Lung (tissue), 12 donors: ENCODE results near the gene BPIFA3. TPM values are rescaled to one million over a fixed set of nuclear protein-coding genes. Genes with fewer than 3 reads are reported as not detected.
"Not testable (repeated sequence)": the region's sequence is repeated elsewhere in the genome, so short reads cannot be mapped to it uniquely, and the experiment has no call there.

Experiments
- ATAC-seq: fragments of 200-7000 bp; cut with Tn5 transposase; one replicate; pipeline ENCODE4 v1.9.1; 2020; ENCODE audit warnings: moderate number of reproducible peaks; ENCODE audit not compliant: insufficient read depth, low FRiP score
- DNase-seq, 3 donors: peaks; one replicate each; pipeline ENCODE4 v3.0.0-alpha.2; 2013 to 2017
- H3K27ac ChIP-seq, 2 donors: one replicate each; pipeline ENCODE4 v1.5.1; 2013; ENCODE audit warnings: mild to moderate bottlenecking in 2 of 2, moderate library complexity in 2 of 2, control low read depth in 1 of 2, inconsistent platforms in 1 of 2, low read depth in 1 of 2, low read length in 1 of 2
- H3K27me3 ChIP-seq, 3 donors: one replicate each; pipeline ENCODE4 v1.5.1; 2013; ENCODE audit warnings: low read length in 2 of 3; ENCODE audit not compliant: control insufficient read depth in 3 of 3, insufficient read depth in 3 of 3
- H3K36me3 ChIP-seq, 4 donors: one replicate each; pipeline ENCODE4 v1.5.1; 2013; ENCODE audit warnings: low read length in 4 of 4, mild to moderate bottlenecking in 1 of 4, moderate library complexity in 1 of 4; ENCODE audit not compliant: control insufficient read depth in 4 of 4, insufficient read depth in 4 of 4
- H3K4me1 ChIP-seq, 5 donors: one replicate each; pipeline ENCODE4 v1.5.1; 2013; ENCODE audit warnings: low read length in 5 of 5, mild to moderate bottlenecking in 2 of 5, moderate library complexity in 1 of 5; ENCODE audit not compliant: control insufficient read depth in 5 of 5, insufficient read depth in 5 of 5
- H3K4me3 ChIP-seq: one replicate; pipeline ENCODE4 v1.5.1; 2013; ENCODE audit warnings: mild to moderate bottlenecking, control low read depth, moderate library complexity
- H3K9ac ChIP-seq, 2 donors: one replicate each; pipeline ENCODE4 v1.5.1; 2013; ENCODE audit warnings: low read length in 2 of 2, control low read depth in 1 of 2; ENCODE audit not compliant: insufficient read depth in 1 of 2
- H3K9me3 ChIP-seq, 4 donors: one replicate each; pipeline ENCODE4 v1.5.1; 2013; ENCODE audit warnings: low read length in 3 of 4, mild to moderate bottlenecking in 1 of 4, moderate library complexity in 1 of 4; ENCODE audit not compliant: control insufficient read depth in 4 of 4, insufficient read depth in 3 of 4
- WGBS, 2 donors: extraction: QIAGEN DNeasy Blood & Tissue Kit; methylation state at CpG; one replicate each; pipeline ENCODE4 v1.1.7; 2013; 5-methylcytosine and 5-hydroxymethylcytosine counted together
- polyA plus RNA-seq, 2 donors: library from polyadenylated mRNA; stranded (reverse); fragments of 200-250 nt; gene quantifications; one replicate each; pipeline ENCODE4 v1.2.1, GENCODE V29; 2013
- total RNA-seq, 2 donors: library from RNA; depleted of rRNA in 1 of 2; stranded (reverse); fragments of >200 nt in 1 of 2; gene quantifications; one replicate each; pipeline ENCODE4 v1.2.1, GENCODE V29; 2014 to 2021
- TF ChIP-seq, protein P1 (sequence below): IDR thresholded peaks from 2 replicates; pipeline ENCODE4 v1.5.1; 2012; ENCODE audit warnings: mild to moderate bottlenecking; ENCODE audit errors: control extremely low read depth, extremely low read depth
- donor health status: control.
- donor health status: control.
- donor health status: Bipolar disorder and iron deficiency.
- donor health status: healthy.
- donor health status: DM: yes; HTN: yes; CAD: no.

Gene BPIFA3
- total and polyA plus RNA-seq, 4 donors: not detected

- H3K36me3 ChIP-seq: no peaks in the 10 kb centered on the region
- TF ChIP-seq, protein P1, sequence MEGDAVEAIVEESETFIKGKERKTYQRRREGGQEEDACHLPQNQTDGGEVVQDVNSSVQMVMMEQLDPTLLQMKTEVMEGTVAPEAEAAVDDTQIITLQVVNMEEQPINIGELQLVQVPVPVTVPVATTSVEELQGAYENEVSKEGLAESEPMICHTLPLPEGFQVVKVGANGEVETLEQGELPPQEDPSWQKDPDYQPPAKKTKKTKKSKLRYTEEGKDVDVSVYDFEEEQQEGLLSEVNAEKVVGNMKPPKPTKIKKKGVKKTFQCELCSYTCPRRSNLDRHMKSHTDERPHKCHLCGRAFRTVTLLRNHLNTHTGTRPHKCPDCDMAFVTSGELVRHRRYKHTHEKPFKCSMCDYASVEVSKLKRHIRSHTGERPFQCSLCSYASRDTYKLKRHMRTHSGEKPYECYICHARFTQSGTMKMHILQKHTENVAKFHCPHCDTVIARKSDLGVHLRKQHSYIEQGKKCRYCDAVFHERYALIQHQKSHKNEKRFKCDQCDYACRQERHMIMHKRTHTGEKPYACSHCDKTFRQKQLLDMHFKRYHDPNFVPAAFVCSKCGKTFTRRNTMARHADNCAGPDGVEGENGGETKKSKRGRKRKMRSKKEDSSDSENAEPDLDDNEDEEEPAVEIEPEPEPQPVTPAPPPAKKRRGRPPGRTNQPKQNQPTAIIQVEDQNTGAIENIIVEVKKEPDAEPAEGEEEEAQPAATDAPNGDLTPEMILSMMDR: no peak
- H3K27me3 ChIP-seq: no peaks in the 10 kb centered on the region
- peaks cover 0 to 5% (median 1%) of the 10 kb centered on the region in 4 donors for H3K9me3 ChIP-seq
- ATAC-seq (peak; percentile 54), DNase-seq (no peak)
- H3K27ac ChIP-seq: no peak overlapping the region
- no peak overlapping the region for H3K4me3 ChIP-seq
- H3K9ac ChIP-seq: no peak overlapping the region
- no peaks in the 10 kb centered on the region for H3K4me1 ChIP-seq
- WGBS, 2 donors: 52 to 73% methylated on average over 6 of the region's 6 CpGs
Measured at GRCh38 chr20:33178726-33179125, 38.4 kb upstream of the BPIFA3 start.

- WGBS, 2 donors: 89 to 95% methylated on average over 5 of the region's 5 CpGs
- DNase-seq (no peak), ATAC-seq (no peak)
- Histone ChIP-seq H3K27ac (no peak overlapping the region), H3K4me3 (no peak overlapping the region), H3K36me3 (no peaks in the 10 kb centered on the region), H3K9me3 (peaks cover 0 to 5% (median 1%) of the 10 kb centered on the region in 4 donors), H3K9ac (no peak overlapping the region), H3K27me3 (no peaks in the 10 kb centered on the region), H3K4me1 (no peaks in the 10 kb centered on the region)
- TF ChIP-seq, protein P1: no peak
Measured at GRCh38 chr20:33180169-33180568, 37.0 kb upstream of the BPIFA3 start.

DNA sequence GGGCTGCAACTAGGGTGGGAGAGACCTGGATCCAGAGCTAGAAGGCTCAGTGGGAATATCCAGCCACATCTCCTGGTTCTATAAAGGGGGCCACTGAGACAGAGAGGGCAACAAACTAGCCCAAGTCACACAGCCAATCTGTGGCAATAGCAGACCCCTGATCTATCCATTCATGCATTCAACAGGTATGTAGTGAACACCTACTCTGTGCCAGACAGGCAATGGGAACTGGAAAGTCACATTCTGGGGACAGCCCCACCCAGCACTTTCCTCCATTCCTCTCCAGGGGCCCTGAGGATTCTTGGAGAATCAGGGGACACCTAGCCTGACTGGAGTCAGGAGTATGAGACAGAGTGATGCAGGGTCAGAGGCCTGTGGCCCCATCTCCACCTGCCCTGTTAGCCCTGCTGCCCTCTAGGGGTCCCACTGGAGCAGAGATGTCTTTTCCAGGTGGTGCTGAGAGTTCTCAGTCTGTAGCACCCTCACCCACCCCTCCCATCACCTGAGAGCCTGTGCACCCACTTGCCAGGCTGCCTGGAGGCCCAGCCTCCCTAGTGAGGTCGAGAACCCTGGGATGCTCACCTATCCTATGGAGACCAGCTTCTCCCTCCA lies 35.6 kb upstream of the BPIFA3 start:
- Histone ChIP-seq H3K9me3 (peaks cover 0 to 5% (median 1%) of the 10 kb centered on the region in 4 donors), H3K4me1 (no peaks in the 10 kb centered on the region), H3K27ac (no peak overlapping the region), H3K4me3 (no peak overlapping the region), H3K27me3 (no peaks in the 10 kb centered on the region), H3K9ac (no peak overlapping the region), H3K36me3 (no peaks in the 10 kb centered on the region)
- WGBS, 2 donors: 73 to 100% methylated on average over 1 of the region's 1 CpG
- TF ChIP-seq, protein P1: no peak
- ATAC-seq (no peak), DNase-seq (no peak)

DNA sequence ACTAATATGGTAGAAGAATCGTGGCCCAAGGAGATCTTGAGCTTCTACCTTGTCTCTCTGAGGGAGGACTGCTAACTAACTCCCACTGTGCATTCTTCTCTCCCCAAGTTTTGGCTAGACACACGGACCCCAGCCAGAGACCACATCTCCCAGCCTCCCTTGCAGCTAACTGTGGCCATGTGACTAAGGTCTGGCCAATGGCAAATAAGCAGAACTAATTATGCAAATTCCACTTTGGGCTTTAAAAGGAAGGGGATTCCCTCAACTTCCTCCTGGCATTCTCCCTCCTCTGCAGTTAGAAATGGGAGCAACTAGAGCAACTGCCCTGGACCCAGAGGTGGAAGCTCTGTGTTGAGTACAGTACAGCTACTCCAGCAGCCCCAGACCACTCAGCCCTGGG lies 33.8 kb upstream of the BPIFA3 start:
- Histone ChIP-seq H3K4me3 (no peak overlapping the region), H3K9ac (no peak overlapping the region), H3K36me3 (no peaks in the 10 kb centered on the region), H3K9me3 (peaks cover 0 to 5% (median 1%) of the 10 kb centered on the region in 4 donors), H3K27ac (no peak overlapping the region), H3K4me1 (no peaks in the 10 kb centered on the region), H3K27me3 (no peaks in the 10 kb centered on the region)
- TF ChIP-seq, protein P1: no peak
- no peak for ATAC-seq
- 82 to 88% methylated on average over 2 of the region's 2 CpGs for WGBS, 2 donors
- DNase-seq: no peak

- H3K36me3 ChIP-seq, H3K27ac ChIP-seq, H3K4me1 ChIP-seq, ATAC-seq, H3K9ac ChIP-seq, H3K9me3 ChIP-seq, DNase-seq, H3K27me3 ChIP-seq, H3K4me3 ChIP-seq: not testable (repeated sequence)
- WGBS, 2 donors: 92 to 96% methylated on average over 21 to 35 of the region's 40 CpGs
Measured at GRCh38 chr20:33185031-33185590, 32.0 kb upstream of the BPIFA3 start.
